DND-41 (cell line): ENCODE results near the gene VSTM2B.

ENCODE experiments used
- CTCF ChIP-seq: IDR thresholded peaks from 2 replicates; pipeline ENCODE4 v1.5.1; 2012; ENCODE audit warnings: borderline replicate concordance, low read length, moderate library complexity, mild to moderate bottlenecking; ENCODE audit not compliant: poor library complexity, severe bottlenecking; ENCODE audit errors: extremely low read depth
- EZH2 ChIP-seq: IDR thresholded peaks from 3 replicates; pipeline ENCODE4 v1.6.1; 2012; ENCODE audit warnings: borderline replicate concordance, low read depth, mild to moderate bottlenecking, moderate library complexity, low read length, inconsistent platforms; ENCODE audit not compliant: severe bottlenecking

GRCh38 chr19:29532956-29533355 is 7.2 kb downstream of the VSTM2B start:
- TF ChIP-seq CTCF = no peak
- TF ChIP-seq EZH2 = no peak
